Dermis microvascular lymphatic vessel endothelial cell (primary cell): ENCODE measurements around the gene PTRH1. TPM values are rescaled to one million over a fixed set of nuclear protein-coding genes. Genes with fewer than 3 reads are reported as not detected.

Experiments used
- total RNA-seq: library from RNA; depleted of rRNA; stranded (reverse); fragments of >200 nt; gene quantifications from 2 replicates; pipeline ENCODE4 v1.2.1, GENCODE V29; 2014

PTRH1 gene
- total RNA-seq, 1 donor from 2014 or later, result 23.2 TPM

Other genes starting within 250 kb of the PTRH1 start
- 10.8 and 13.0 TPM in 2 replicates for gene STXBP1, start 103.4 kb downstream of the PTRH1 start, total RNA-seq
- under 0.01 TPM in 1 of 2 replicates, not detected in the other for gene CFAP157, start 8.7 kb downstream of the PTRH1 start, total RNA-seq
- gene TTC16, start 416 bp upstream of the PTRH1 start, total RNA-seq, result not detected in 2 replicates
- 5.3 and 7.6 TPM in 2 replicates for gene TOR2A, start 19.6 kb upstream of the PTRH1 start, total RNA-seq
- gene SH2D3C, start 63.0 kb upstream of the PTRH1 start, total RNA-seq, result 61.5 and 100 TPM in 2 replicates
- 75.0 and 93.9 TPM in 2 replicates for gene CDK9, start 70.4 kb upstream of the PTRH1 start, total RNA-seq
- gene FPGS, start 87.2 kb upstream of the PTRH1 start, total RNA-seq, result 60.3 and 64.5 TPM in 2 replicates
- 30.0 and 91.3 TPM in 2 replicates for gene ENG, start 139.0 kb upstream of the PTRH1 start, total RNA-seq
- 20.4 and 23.0 TPM in 2 replicates for gene AK1, start 162.0 kb upstream of the PTRH1 start, total RNA-seq
- 23.4 and 35.7 TPM in 2 replicates for gene ST6GALNAC6, start 183.9 kb upstream of the PTRH1 start, total RNA-seq
- gene ST6GALNAC4, start 201.4 kb upstream of the PTRH1 start, total RNA-seq, result 27.3 and 32.2 TPM in 2 replicates
- 0.39 and 1.0 TPM in 2 replicates for gene PIP5KL1, start 215.1 kb upstream of the PTRH1 start, total RNA-seq
- gene DPM2, start 222.2 kb upstream of the PTRH1 start, total RNA-seq, result 8.9 and 17.7 TPM in 2 replicates